ENCODE measurements around the gene TMEM97.

DNA sequence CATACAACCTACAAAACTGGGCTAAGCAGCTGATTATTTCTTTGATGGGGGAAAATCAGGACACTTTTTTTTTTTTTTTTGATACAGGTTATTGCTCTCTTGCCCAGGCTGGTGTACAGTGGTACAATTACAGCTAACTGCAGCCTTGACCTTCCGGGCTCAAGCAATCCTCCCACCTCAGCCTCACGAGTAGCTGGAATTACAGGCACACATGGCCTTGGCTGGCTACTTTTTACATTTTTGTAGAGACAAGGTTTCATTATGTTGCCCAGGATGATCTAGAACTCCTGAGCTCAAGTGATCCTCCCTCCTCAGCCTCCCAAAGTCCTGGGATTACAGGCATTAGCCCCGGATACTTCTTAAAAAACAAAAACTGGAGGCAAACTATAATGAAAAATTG is 20.6 kb upstream of the TMEM97 start:
- TF ChIP-seq POLR2A (IDR thresholded peaks at IDR 0.05) (no peak), CTCF (IDR thresholded peaks at IDR 0.05) (no peak)
